Smooth muscle cell (in vitro differentiated cells): ENCODE data around the gene EIF5A. TPM values are rescaled to one million over a fixed set of nuclear protein-coding genes. Genes with fewer than 3 reads are reported as not detected.

Source experiments
- DNase-seq: peaks from one replicate; lab custom pipeline; 2025; ENCODE audit not compliant: unreplicated experiment; lab: John Stamatoyannopoulos, UW
- H2AFZ ChIP-seq: fragments of 200-600 bp; sonication (generic); 2 replicates; pipeline ENCODE4 v1.6.0; 2016; ENCODE audit warnings: antibody characterized with exemption, low read depth, mild to moderate bottlenecking
- H3F3A ChIP-seq: fragments of 200-600 bp; sonication (generic); 2 replicates; pipeline ENCODE4 v1.6.0; 2017; ENCODE audit warnings: antibody characterized with exemption, low read depth
- H3K27ac ChIP-seq: fragments of 200-600 bp; sonication (generic); 2 replicates; pipeline ENCODE4 v1.5.1; 2016; ENCODE audit warnings: low read depth, mild to moderate bottlenecking
- H3K27me3 ChIP-seq: fragments of 200-600 bp; sonication (generic); 2 replicates; pipeline ENCODE4 v1.6.1; 2016; ENCODE audit warnings: low read depth, mild to moderate bottlenecking
- H3K36me3 ChIP-seq: fragments of 200-600 bp; sonication (generic); 2 replicates; pipeline ENCODE4 v1.5.1; 2016; ENCODE audit warnings: low read depth
- H3K4me1 ChIP-seq: fragments of 200-600 bp; sonication (generic); 2 replicates; pipeline ENCODE4 v1.5.1; 2016; ENCODE audit warnings: low read depth
- H3K4me2 ChIP-seq: fragments of 200-600 bp; sonication (generic); 2 replicates; pipeline ENCODE4 v1.6.0; 2016; ENCODE audit warnings: mild to moderate bottlenecking
- H3K4me3 ChIP-seq: fragments of 200-600 bp; sonication (generic); 2 replicates; pipeline ENCODE4 v1.5.1; 2016; ENCODE audit warnings: mild to moderate bottlenecking
- H3K79me2 ChIP-seq: fragments of 200-600 bp; sonication (generic); 2 replicates; pipeline ENCODE4 v1.6.0; 2016; ENCODE audit warnings: low read depth, mild to moderate bottlenecking
- H3K9ac ChIP-seq: fragments of 200-600 bp; sonication (generic); 2 replicates; pipeline ENCODE4 v1.6.0; 2016; ENCODE audit warnings: low read depth
- H3K9me3 ChIP-seq: fragments of 200-600 bp; sonication (generic); replicated peaks from 2 replicates; pipeline ENCODE4 v1.5.1; 2016; ENCODE audit warnings: low read depth
- H4K20me1 ChIP-seq: fragments of 200-600 bp; sonication (generic); 2 replicates; pipeline ENCODE4 v1.6.0; 2016; ENCODE audit warnings: low read depth
- CTCF ChIP-seq: fragments of 200-600 bp; sonication (generic); IDR thresholded peaks from 2 replicates; pipeline ENCODE4 v1.5.1; 2017; ENCODE audit warnings: borderline replicate concordance, mild to moderate bottlenecking, antibody characterized with exemption; ENCODE audit not compliant: insufficient read depth, poor library complexity, severe bottlenecking
- WGBS: methylation state at CpG from one replicate; pipeline ENCODE4 v1.1.7; 2016; ENCODE audit warnings: low lambda C conversion rate; 5-methylcytosine and 5-hydroxymethylcytosine counted together
- polyA plus RNA-seq: library from polyadenylated mRNA; unstranded; fragments of >200 nt; fragmentation: Nextera tagmentation; extraction: Ambion mirVana; gene quantifications from 2 replicates; pipeline ENCODE4 v1.2.1, GENCODE V29; 2016
- total RNA-seq: library from RNA; depleted of rRNA; stranded (reverse); fragments of >200 nt; gene quantifications from 2 replicates; pipeline ENCODE4 v1.2.3, GENCODE V29; 2014

EIF5A gene
- total and polyA plus RNA-seq, 2 experiments from 2014 or later = 323 to 797 TPM

- H3K4me2 ChIP-seq = no peak overlapping the region
- no peaks in the 10 kb centered on the region for H3K4me1 ChIP-seq
- WGBS = 97% methylated on average over 15 of the region's 15 CpGs
- H3K9ac ChIP-seq = no peak overlapping the region
- TF ChIP-seq CTCF = no peak
- H3K27me3 ChIP-seq = no peaks in the 10 kb centered on the region
- no peak overlapping the region for H3K27ac ChIP-seq
- H3K79me2 ChIP-seq = no peaks in the 10 kb centered on the region
- H3F3A ChIP-seq = peaks cover 2% of the 10 kb centered on the region
- H3K9me3 ChIP-seq = no peaks in the 10 kb centered on the region
- no peak overlapping the region for H2AFZ ChIP-seq
- H3K4me3 ChIP-seq = no peak overlapping the region
- no peak for DNase-seq
- no peaks in the 10 kb centered on the region for H3K36me3 ChIP-seq
- no peaks in the 10 kb centered on the region for H4K20me1 ChIP-seq
Observed at GRCh38 chr17:7321466-7321865, 14.0 kb downstream of the EIF5A start.

- no peaks in the 10 kb centered on the region for H3K4me1 ChIP-seq
- no peaks in the 10 kb centered on the region for H3K9me3 ChIP-seq
Observed at GRCh38 chr17:7322520-7323194, 15.2 kb downstream of the EIF5A start.

GRCh38 chr17:7323731-7324437 is 16.5 kb downstream of the EIF5A start:
- H3K9me3 ChIP-seq = no peaks in the 10 kb centered on the region
- H3K79me2 ChIP-seq = peaks cover 10% of the 10 kb centered on the region
- H3K4me1 ChIP-seq = peaks cover 9% of the 10 kb centered on the region
- no peak overlapping the region for H3K4me3 ChIP-seq
- TF ChIP-seq CTCF = peak; percentile 71
- no peak overlapping the region for H3K9ac ChIP-seq
- no peaks in the 10 kb centered on the region for H4K20me1 ChIP-seq
- H3K27ac ChIP-seq = no peak overlapping the region
- DNase-seq = no peak
- no peaks in the 10 kb centered on the region for H3K36me3 ChIP-seq
- no peaks in the 10 kb centered on the region for H3F3A ChIP-seq
- H2AFZ ChIP-seq = no peak overlapping the region
- H3K27me3 ChIP-seq = no peaks in the 10 kb centered on the region
- 75% methylated on average over 39 of the region's 39 CpGs for WGBS
- H3K4me2 ChIP-seq = no peak overlapping the region

More at GRCh38 chr17:7322520-7323194, 15.2 kb downstream of the EIF5A start:
- Histone ChIP-seq H3K27ac (no peak overlapping the region), H3K27me3 (no peaks in the 10 kb centered on the region), H3K9ac (no peak overlapping the region), H4K20me1 (no peaks in the 10 kb centered on the region), H3K79me2 (no peaks in the 10 kb centered on the region), H3F3A (no peaks in the 10 kb centered on the region), H3K4me2 (no peak overlapping the region), H3K36me3 (no peaks in the 10 kb centered on the region), H3K4me3 (no peak overlapping the region), H2AFZ (no peak overlapping the region)
- WGBS = 98% methylated on average over 22 of the region's 22 CpGs
- no peak for DNase-seq
- no peak for TF ChIP-seq CTCF
